GM08714 (cell line): ENCODE data around the gene MAPKAPK3.

ENCODE experiments used
- H3K4me3 ChIP-seq: fragments of 200-500 bp; sonication (Bioruptor generic); 2 replicates; pipeline ENCODE4 v1.5.1; 2014; ENCODE audit warnings: mild to moderate bottlenecking, low read length, inconsistent platforms
- ZNF274 ChIP-seq: IDR thresholded peaks from 2 replicates; pipeline ENCODE4 v1.6.1; 2012; ENCODE audit warnings: mild to moderate bottlenecking, low read depth, low read length

MAPKAPK3 gene

GRCh38 chr3:50609071-50609762, 7.7 kb upstream of the MAPKAPK3 start:
- TF ChIP-seq ZNF274 = no peak
- H3K4me3 ChIP-seq = no peak overlapping the region

DNA sequence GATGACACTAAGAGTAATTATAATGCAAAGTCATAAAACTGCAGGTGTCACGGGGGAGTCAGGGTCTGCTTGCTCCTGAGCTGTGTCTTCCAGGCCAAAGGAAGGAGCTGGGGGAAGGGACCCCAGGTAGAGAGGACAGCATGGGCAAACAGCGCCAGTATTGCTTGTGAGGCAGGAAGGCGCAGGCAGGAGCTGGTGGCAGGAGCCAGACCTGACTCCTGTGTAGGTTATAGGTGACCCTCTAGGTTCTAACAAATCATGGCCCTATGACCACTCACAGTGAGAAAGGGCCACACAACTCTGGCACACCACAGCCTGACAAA, 7.2 kb upstream of the MAPKAPK3 start:
- H3K4me3 ChIP-seq = no peak overlapping the region
- TF ChIP-seq ZNF274 = no peak

- no peak for TF ChIP-seq ZNF274
- H3K4me3 ChIP-seq = peak overlapping the region; percentile 71; the same call in 1 of the 2 replicates
These were observed 6.6 kb upstream of the MAPKAPK3 start for GRCh38 chr3:50610181-50610971.

DNA sequence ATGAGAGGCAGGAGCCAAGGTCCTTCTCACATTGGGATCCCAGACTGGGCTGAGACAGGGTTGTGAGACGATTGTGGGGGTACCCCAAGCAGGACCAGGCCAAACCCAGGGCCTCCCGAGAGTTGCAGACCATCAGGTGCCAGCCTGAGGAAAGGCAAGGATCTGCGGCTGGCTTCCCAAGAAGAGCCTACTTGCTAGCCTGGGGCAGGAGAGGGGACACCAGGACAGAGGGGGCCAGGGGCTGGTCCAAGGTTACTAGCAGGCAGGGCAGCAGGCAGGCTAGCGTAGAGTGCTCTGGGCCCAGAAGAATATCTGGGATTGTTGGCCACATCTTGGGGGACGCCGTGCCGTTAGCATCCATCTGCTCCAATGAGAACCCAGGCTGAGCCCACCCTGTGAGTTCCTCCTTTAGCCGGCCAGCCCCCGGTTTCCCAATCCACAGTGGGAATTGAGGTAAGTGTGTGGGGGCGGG, 5.9 kb upstream of the MAPKAPK3 start:
- H3K4me3 ChIP-seq = peak overlapping the region; percentile 71; the same call in 1 of the 2 replicates
- no peak for TF ChIP-seq ZNF274

DNA sequence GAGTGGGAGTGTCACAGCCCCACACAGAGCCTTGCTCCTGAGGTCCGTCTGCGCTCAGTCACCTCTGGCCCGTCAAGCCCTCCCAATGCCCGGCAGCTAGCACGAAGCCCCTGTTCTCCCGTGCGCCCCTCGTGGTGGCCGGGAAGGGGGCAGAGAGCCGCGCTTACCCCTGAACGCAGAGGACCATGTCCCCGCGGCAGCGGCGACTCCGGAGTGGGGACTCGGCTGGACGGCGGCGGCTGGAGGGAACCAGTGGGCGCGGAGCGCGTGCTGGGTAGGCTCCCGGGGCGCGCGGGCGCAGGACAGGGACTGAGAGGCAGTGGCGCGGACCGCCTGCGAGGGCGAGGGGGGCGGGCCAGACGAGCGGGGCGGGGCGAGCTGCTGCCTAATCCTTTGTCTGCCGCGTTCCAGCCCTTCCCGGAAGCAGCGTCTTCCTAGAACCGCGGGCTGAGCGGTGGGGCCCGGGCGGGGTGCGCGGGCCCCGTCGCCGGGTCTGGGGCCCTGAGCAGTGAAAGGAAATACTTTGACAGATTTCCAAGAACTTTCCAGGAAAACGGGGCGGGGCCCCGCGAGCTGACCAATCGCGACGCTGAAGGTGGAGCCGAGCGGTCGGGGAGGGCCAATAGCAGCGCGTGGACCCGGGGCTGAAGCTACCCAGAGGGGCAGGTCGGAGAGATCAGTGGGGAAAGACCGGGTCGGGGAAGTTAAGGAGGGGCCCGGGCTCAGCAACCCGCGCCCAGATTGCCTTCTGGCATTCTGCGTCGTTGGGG, 5.3 kb upstream of the MAPKAPK3 start, which contains the start of gene CISH:
TSS of gene CISH (minus strand) at position 311 of the 770 bp plus-strand sequence. CDS start at position 187, 124 bp downstream.
- peak within 1 kb of the TSS; percentile 71; the same call in 1 of the 2 replicates for H3K4me3 ChIP-seq
- TF ChIP-seq ZNF274 = no peak

DNA sequence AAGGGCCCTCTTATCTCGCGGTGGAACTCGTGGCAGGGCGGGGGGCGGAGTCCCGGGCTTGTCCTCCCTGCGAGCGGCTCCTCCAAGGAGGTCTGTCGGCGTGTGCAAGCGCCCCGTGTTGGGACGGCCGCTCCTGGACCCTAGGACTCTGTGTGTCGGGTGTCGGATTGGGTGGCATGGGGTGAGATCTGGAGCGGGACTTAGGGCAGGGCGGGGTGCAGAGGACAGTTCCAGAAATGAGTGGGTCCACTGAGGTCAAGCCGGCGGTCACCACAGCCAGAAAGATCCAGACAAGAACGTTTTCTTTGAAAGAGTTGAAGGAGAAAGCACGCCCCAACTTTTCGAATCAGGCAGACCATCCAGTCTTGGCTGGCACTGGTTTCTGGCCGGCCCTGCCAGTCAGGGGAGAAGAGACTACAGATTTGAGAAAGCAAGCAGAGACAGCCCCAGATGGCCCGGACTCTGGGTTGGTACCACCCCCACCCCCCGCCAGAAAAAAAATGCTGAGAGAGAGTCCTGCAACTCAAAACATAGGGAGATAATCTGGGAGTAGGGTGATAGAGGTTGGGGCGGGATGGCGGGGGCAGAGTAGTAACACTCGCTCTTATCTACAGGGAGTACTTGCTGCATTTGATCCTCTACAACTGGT, 4.6 kb upstream of the MAPKAPK3 start:
- H3K4me3 ChIP-seq = peak overlapping the region; percentile 71; the same call in 1 of the 2 replicates
- no peak for TF ChIP-seq ZNF274

DNA sequence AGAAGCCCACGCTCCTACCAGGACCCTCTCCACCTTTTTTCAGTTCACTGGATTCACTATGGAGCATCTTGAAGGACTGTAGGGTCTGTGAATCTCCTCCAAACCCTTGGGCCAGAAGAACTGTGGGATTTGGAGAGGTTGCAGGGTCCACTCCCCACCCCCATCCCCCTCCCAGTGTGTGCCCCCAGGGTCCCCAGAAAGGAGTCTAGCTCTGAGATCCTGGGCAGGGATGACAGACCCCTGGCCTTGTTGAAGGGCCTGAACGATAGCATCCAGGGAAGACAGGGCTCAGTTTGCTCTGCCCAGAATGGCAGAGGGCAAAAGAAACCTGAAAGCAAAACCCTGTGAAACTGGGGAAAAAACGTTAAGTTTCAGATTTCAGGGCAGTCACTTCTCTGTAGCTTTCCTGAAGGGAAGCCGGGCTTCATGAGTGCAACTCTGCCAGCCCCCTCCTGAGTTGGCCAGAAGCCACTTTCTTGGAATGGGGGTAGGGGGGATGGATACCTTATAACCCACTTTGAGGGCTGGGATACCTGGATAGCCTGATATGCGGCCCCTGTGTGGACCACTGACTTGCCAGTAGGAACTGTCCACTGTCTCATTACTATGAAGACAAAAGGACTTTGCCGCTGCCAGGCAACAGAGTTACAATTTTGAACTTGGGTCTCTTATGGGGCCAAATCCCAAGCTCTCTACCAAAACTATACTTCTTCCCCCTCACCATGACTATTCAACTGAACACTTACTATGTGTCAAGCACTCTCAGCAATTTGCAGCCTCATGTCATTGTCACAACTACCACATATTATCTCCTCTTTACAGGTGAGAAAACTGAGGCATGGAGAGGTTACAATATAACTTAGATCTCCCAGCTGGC, 3.7 kb upstream of the MAPKAPK3 start:
- no peak for TF ChIP-seq ZNF274
- no peak overlapping the region for H3K4me3 ChIP-seq

DNA sequence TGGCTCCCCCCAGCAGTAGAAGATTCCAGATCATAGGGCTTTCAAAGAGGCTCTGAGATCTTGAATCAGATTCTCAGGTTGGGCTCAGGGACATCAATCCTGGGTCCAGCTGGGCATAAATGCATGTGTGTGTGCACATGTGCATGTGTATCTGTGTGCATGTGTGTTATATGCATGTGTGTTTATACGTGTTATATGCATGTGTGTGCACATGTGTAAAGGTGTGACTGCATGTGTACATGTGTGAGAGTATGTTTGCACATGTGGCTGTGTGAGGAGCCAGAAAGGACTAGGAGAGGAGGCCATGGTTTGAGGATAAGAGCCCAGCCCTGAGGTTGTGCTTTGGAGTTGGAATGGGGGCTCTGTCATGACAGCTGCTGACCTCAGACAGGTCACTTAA, 1.8 kb upstream of the MAPKAPK3 start:
- no peak for TF ChIP-seq ZNF274
- no peak overlapping the region for H3K4me3 ChIP-seq

DNA sequence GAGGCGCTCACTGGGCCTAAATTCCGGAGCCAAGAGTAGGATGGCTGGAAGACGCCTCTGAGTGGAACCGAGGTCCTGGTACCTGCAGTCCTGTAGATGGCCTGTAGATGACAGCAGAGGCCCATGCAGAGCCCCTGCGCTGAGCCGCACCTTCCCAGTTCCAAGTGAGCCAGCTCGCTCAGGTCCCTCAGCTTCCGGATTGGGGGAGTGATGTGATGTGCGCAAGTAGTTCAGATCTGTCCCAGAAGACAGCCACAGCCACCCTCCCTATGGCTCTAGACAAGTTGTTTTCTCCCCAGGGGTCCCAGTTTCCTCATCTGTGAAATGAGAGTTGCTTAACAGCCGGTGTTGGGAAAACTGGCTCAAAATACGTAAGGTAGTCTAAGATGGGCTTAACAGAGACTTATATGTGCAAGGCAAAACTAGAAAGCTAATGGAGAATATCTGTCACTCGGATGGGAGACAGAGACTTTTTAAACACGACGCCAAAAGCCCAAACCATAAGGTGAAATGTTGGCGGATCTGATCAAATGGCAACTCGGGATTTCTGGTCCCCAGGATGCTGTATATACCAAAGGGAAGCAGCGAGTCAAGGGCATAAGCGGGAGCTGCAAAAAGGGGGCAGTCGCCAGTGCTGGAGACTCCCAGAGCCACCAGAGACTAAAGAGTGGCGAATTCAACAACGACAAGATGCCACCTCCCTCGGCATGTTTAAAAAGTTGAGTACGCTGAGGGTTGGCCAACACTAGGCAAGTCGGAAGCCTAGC, 765 bp upstream of the MAPKAPK3 start:
- peak overlapping the region; percentile 58; the same call in 1 of the 2 replicates for H3K4me3 ChIP-seq
- no peak for TF ChIP-seq ZNF274

- TF ChIP-seq ZNF274 = no peak
- peak overlapping the region; percentile 58; the same call in 1 of the 2 replicates for H3K4me3 ChIP-seq
These were observed 218 bp upstream of the MAPKAPK3 start for GRCh38 chr3:50616770-50617095.

DNA sequence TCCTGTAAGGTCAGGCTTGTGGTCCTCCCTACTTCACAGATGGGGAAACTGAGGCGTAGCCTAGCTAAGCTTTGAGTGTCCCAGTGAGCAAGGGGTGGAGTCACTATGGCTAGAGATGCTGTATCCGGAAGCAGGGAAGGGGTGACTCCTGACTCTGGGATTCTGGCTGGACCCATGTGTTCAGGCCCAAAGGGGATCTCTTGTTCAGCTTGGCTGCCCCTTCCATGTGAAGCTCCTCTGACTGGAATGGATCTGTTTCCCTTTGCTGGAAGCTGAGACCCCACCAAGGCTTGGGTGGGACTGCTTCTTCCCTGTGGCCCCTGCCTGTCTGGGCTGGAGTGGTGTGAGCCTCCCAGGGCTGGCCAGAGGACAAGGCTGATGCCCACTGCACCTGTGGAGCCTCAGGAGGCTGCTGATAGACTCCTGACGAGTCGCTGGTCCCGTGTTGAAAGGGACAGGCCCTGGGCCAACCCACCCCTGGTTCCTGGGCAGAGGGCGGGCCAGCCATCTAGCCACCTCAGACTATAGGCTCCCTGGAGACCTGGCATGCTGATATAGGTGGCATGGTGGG, 1.0 kb downstream of the MAPKAPK3 start:
- peak overlapping the region; percentile 87; the same call in 1 of the 2 replicates for H3K4me3 ChIP-seq
- TF ChIP-seq ZNF274 = no peak

DNA sequence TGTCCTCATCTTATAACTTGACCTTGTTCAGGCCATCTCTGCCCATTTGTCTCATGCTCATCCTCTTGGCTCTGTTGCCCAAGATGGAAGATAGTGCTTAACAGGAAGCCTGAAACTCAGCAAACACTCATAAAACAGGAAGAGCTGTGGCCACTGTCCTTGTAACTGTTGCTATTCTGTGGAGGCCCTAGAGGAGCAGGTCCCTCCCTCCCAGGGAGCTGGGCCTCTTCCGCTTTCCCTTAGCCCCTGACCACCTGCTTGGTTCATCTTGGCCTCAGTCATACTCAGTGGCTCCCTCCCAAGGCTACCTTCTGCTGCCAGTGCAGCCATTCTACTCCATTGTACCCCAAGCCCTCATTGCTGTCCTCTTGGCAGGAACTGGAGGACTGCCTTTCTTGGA, 3.5 kb downstream of the MAPKAPK3 start:
- TF ChIP-seq ZNF274 = no peak
- H3K4me3 ChIP-seq = no peak overlapping the region
